HepG2 (cell line): Measurements from ENCODE around the gene QRICH2. TPM values are rescaled to one million over a fixed set of nuclear protein-coding genes. Genes with fewer than 3 reads are reported as not detected.

ENCODE experiments used
- AGO1 ChIP-seq: fragments of 200-400 bp; formaldehyde crosslinking; IDR thresholded peaks from 2 replicates; pipeline ENCODE4 v1.6.1; 2017; ENCODE audit warnings: mild to moderate bottlenecking, low read depth, low read length, moderate library complexity; ENCODE audit not compliant: poor library complexity, severe bottlenecking
- ATF4 ChIP-seq, 2 experiments: fragments of 450-650 bp in 1 of 2; sonication (generic) in 1 of 2; formaldehyde crosslinking; IDR thresholded peaks; 2 replicates each; pipeline versions ENCODE4 v1.5.0 to v1.8.0; 2020 to 2022; ENCODE audit warnings: mild to moderate bottlenecking in 1 of 2, missing genetic modification reagents in 1 of 2
- CCDC6 ChIP-seq: sonication (generic); formaldehyde crosslinking; IDR thresholded peaks from 2 replicates; pipeline ENCODE4 v1.8.1; 2022; ENCODE audit warnings: mild to moderate bottlenecking, missing genetic modification reagents, moderate library complexity
- CEBPG ChIP-seq: IDR thresholded peaks from 2 replicates; pipeline ENCODE4 v1.6.1; 2016
- EHMT2 ChIP-seq: fragments of 200-600 bp; sonication (generic); IDR thresholded peaks from 2 replicates; pipeline ENCODE4 v1.7.0; 2017; ENCODE audit warnings: antibody characterized with exemption, low read depth, low read length, borderline replicate concordance
- EP300 ChIP-seq, 3 experiments: sonication (generic) in 1 of 3; formaldehyde crosslinking in 1 of 3; IDR thresholded peaks; 2 replicates each; pipeline versions ENCODE4 v1.5.1 to v1.6.1; 2011 to 2020; ENCODE audit warnings: low read depth in 2 of 3, low read length in 2 of 3, borderline replicate concordance in 1 of 3, improper control_type of control experiment in 1 of 3, mild to moderate bottlenecking in 1 of 3, missing genetic modification reagents in 1 of 3, moderate library complexity in 1 of 3
- GABPB1 ChIP-seq: IDR thresholded peaks from 2 replicates; pipeline ENCODE4 v1.6.1; 2016; ENCODE audit warnings: mild to moderate bottlenecking, missing genetic modification reagents, moderate library complexity, missing compliant biosample characterization
- GLI4 ChIP-seq: sonication (generic); formaldehyde crosslinking; IDR thresholded peaks from 2 replicates; pipeline ENCODE4 v1.5.1; 2020; ENCODE audit warnings: missing genetic modification reagents, mild to moderate bottlenecking, moderate library complexity, borderline replicate concordance
- GMEB2 ChIP-seq: IDR thresholded peaks from 2 replicates; pipeline ENCODE4 v1.6.1; 2016; ENCODE audit warnings: missing biosample characterization, missing genetic modification reagents, low read depth
- HES4 ChIP-seq: sonication (generic); formaldehyde crosslinking; IDR thresholded peaks from 2 replicates; pipeline ENCODE4 v1.9.0; 2021; ENCODE audit warnings: mild to moderate bottlenecking, missing genetic modification reagents, borderline replicate concordance
- KMT2B ChIP-seq: IDR thresholded peaks from 2 replicates; pipeline ENCODE4 v1.6.1; 2016; ENCODE audit warnings: missing genetic modification reagents, missing compliant biosample characterization
- MAFG ChIP-seq: sonication (generic); formaldehyde crosslinking; IDR thresholded peaks from 2 replicates; pipeline ENCODE4 v1.5.1; 2020; ENCODE audit warnings: mild to moderate bottlenecking, missing genetic modification reagents
- NKX3-1 ChIP-seq: sonication (generic); formaldehyde crosslinking; IDR thresholded peaks from 2 replicates; pipeline ENCODE4 v1.5.0; 2020; ENCODE audit warnings: missing genetic modification reagents
- POLR2AphosphoS5 ChIP-seq: IDR thresholded peaks from 2 replicates; pipeline ENCODE4 v1.6.1; 2012; ENCODE audit warnings: low read depth, low read length
- SNAPC2 ChIP-seq: sonication (generic); formaldehyde crosslinking; IDR thresholded peaks from 2 replicates; pipeline ENCODE4 v1.8.1; 2022; ENCODE audit warnings: mild to moderate bottlenecking, missing genetic modification reagents
- SOX13 ChIP-seq, 3 experiments: fragments of 450-650 bp in 1 of 3; sonication (generic) in 1 of 3; formaldehyde crosslinking in 1 of 3; IDR thresholded peaks in 2 of 3; conservative IDR thresholded peaks in 1 of 3; 2 replicates each; pipeline versions ENCODE4 v1.5.0 to v1.6.1; 2016 to 2020; ENCODE audit warnings: antibody characterized with exemption in 1 of 3, mild to moderate bottlenecking in 1 of 3, missing compliant biosample characterization in 1 of 3, missing genetic modification reagents in 1 of 3, moderate library complexity in 1 of 3
- SP5 ChIP-seq: IDR thresholded peaks from 2 replicates; pipeline ENCODE4 v1.6.1; 2016; ENCODE audit warnings: low read depth, borderline replicate concordance
- TARDBP ChIP-seq: sonication (generic); formaldehyde crosslinking; IDR thresholded peaks from 2 replicates; pipeline ENCODE4 v1.8.0; 2022; ENCODE audit warnings: mild to moderate bottlenecking, missing genetic modification reagents
- TBX2 ChIP-seq: sonication (generic); formaldehyde crosslinking; IDR thresholded peaks from 2 replicates; pipeline ENCODE4 v1.5.0; 2020; ENCODE audit warnings: missing genetic modification reagents, mild to moderate bottlenecking, borderline replicate concordance
- TCF7 ChIP-seq: sonication (generic); IDR thresholded peaks from 2 replicates; pipeline ENCODE4 v1.6.1; 2016; ENCODE audit warnings: antibody characterized with exemption, low read depth
- ZFP90 ChIP-seq: sonication (generic); formaldehyde crosslinking; IDR thresholded peaks from 2 replicates; pipeline ENCODE4 v1.8.0; 2022; ENCODE audit warnings: missing genetic modification reagents, mild to moderate bottlenecking, inconsistent platforms, borderline replicate concordance
- ZFYVE20 ChIP-seq: sonication (generic); formaldehyde crosslinking; IDR thresholded peaks from 2 replicates; pipeline ENCODE4 v1.8.0; 2023; ENCODE audit warnings: low read depth, mild to moderate bottlenecking, moderate library complexity, missing genetic modification reagents, borderline replicate concordance
- ZNF446 ChIP-seq: sonication (generic); formaldehyde crosslinking; IDR thresholded peaks from 2 replicates; pipeline ENCODE4 v1.5.0; 2020; ENCODE audit warnings: mild to moderate bottlenecking, missing genetic modification reagents
- ZNF616 ChIP-seq: sonication (generic); formaldehyde crosslinking; IDR thresholded peaks from 2 replicates; pipeline ENCODE4 v1.5.0; 2020; ENCODE audit warnings: low read depth, mild to moderate bottlenecking, missing genetic modification reagents
- ZNF749 ChIP-seq: sonication (generic); formaldehyde crosslinking; IDR thresholded peaks from 2 replicates; pipeline ENCODE4 v1.8.0; 2022; ENCODE audit warnings: mild to moderate bottlenecking, missing genetic modification reagents, moderate library complexity, borderline replicate concordance
- ZSCAN29 ChIP-seq: sonication (generic); formaldehyde crosslinking; conservative IDR thresholded peaks from 2 replicates; pipeline ENCODE4 v1.4.0; 2020; ENCODE audit warnings: mild to moderate bottlenecking, missing genetic modification reagents
- polyA plus RNA-seq, 8 experiments: library from polyadenylated mRNA; depleted of rRNA in 3 of 8; stranded (reverse) in 7 of 8; unstranded in 1 of 8; fragments of >200 nt; fragmentation: Illumina TruSeq in 4 of 8; extraction: Trizol in 4 of 8; gene quantifications; 2 replicates each; pipeline versions ENCODE4 v1.2.1 to v1.2.3, GENCODE V29; 2011 to 2016; ENCODE audit warnings: low read depth in 4 of 8, missing spikeins in 1 of 8, mixed read lengths in 1 of 8; ENCODE audit not compliant: insufficient read depth in 1 of 8
- total RNA-seq, 5 experiments: library from RNA; depleted of rRNA; stranded (reverse); fragments of >200 nt; fragmentation: Illumina TruSeq; extraction: Trizol; gene quantifications; 2 replicates each; pipeline ENCODE4 v1.2.3, GENCODE V29; 2016; ENCODE audit warnings: low read depth in 1 of 5

Gene QRICH2
- total and polyA plus RNA-seq, 2 of the 13 experiments (the other 11 are each of a cell fraction or from before 2014, with no cell fraction given), result 3.7 to 5.7 TPM

- TF ChIP-seq HES4 (CRISPR knock-in tag) (peak; percentile 12; the same call in 1 of the 2 replicates), GABPB1 (peak; percentile 80; the same call in 1 of the 2 replicates), TCF7 (peak; percentile 43; the same call in 1 of the 2 replicates), ZNF749 (no peak), AGO1 (no peak), TARDBP (CRISPR knock-in tag) (peak; percentile 44; the same call in 1 of the 2 replicates), EHMT2 (no peak), NKX3-1 (no peak), POLR2AphosphoS5 (no peak), CEBPG (CRISPR knock-in tag) (peak; percentile 19; the same call in 1 of the 2 replicates), CCDC6 (CRISPR knock-in tag) (peak; percentile 89; the same call in 1 of the 2 replicates), ZNF446 (CRISPR knock-in tag) (0 out of 2 replicates have a peak, but pooled peaks have one; percentile 39), ZSCAN29 (CRISPR knock-in tag) (peak; percentile 72; the same call in 1 of the 2 replicates), KMT2B (no peak; the same call in 1 of the 2 replicates), TBX2 (peak; percentile 78), ZFP90 (CRISPR knock-in tag) (peak; percentile 27; the same call in 1 of the 2 replicates), SP5 (CRISPR knock-in tag) (peak; percentile 64; the same call in 1 of the 2 replicates), SNAPC2 (CRISPR knock-in tag) (peak; percentile 62; the same call in 1 of the 2 replicates), ZFYVE20 (CRISPR knock-in tag) (no peak), SOX13 (IDR thresholded peaks at IDR 0.05) (no peak), SOX13 (CRISPR knock-in tag; conservative IDR thresholded peaks at IDR 0.05 in 1 of 2, IDR thresholded peaks at IDR 0.05 in 1 of 2) (peak in 1 of 2 experiments; percentile 40; a peak in 2 of 4 replicates), EP300 (IDR thresholded peaks at IDR 0.05; ENCODE audit: low read depth in 2 of 2, low read length in 2 of 2) (0 out of 4 replicates have a peak, but pooled peaks have one; percentile 15 to 21), EP300 (CRISPR knock-in tag; IDR thresholded peaks at IDR 0.05; ENCODE audit: borderline replicate concordance) (no peak), ATF4 (CRISPR knock-in tag; IDR thresholded peaks at IDR 0.05) (peak in 1 of 2 experiments; percentile 54; a peak in 2 of 4 replicates), GMEB2 (CRISPR knock-in tag) (peak; percentile 76; the same call in 1 of the 2 replicates), GLI4 (CRISPR knock-in tag) (no peak), MAFG (CRISPR knock-in tag) (no peak), ZNF616 (CRISPR knock-in tag) (no peak)
These were observed 43.1 kb downstream of the QRICH2 start, which contains the start of gene UBALD2 (continued) for GRCh38 chr17:76264755-76265623.
